HG02852 (cell line): ENCODE results near the gene LAIR2.
"Not testable (repeated sequence)": the region's sequence is repeated elsewhere in the genome, so short reads cannot be mapped to it uniquely, and the experiment has no call there.

Experiments used
- ATAC-seq: cut with Tn5 transposase; IDR thresholded peaks from one replicate; pipeline ENCODE4 v1.9.1; 2021; ENCODE audit warnings: mild to moderate bottlenecking, moderate library complexity; ENCODE audit not compliant: unreplicated experiment

Gene LAIR2

DNA sequence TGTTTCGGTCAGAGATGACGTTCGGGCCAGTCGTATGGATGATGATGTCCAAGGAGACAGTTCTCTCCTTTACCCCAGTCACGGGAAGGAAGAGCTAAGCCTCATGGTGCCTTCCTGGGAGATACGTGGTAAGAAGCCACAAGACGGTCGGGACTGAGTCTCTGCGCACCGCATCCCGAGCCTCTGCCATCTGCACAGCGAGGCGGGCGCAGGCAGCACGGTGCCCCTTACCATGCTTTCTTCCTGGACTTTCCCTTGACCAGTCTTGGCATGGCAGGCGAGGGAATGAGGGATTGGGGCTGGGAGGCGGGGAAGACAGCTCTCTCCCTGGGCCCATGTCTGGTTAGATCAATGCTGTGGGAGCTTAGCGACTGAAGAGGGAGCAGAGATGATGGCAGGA, 10.1 kb upstream of the LAIR2 start:
- ATAC-seq, result no peak

DNA sequence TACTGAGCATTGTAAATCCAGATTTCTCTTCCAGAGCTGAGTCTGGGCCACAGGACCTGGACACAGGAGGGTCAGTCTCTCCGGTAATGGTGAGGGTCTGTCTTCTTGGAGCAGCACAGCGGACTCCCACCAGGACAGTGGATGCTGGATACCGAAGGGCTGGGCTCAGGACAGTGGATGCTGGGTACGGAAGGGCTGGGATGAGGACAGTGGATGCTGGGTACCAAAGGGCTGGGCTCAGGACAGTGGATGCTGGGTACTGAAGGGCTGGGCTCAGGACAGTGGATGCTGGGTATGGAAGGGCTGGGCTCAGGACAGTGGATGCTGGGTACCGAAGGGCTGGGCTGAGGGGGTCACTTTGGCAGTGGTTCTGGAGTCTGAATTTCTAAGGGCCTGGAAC, 9.6 kb upstream of the LAIR2 start:
- not testable (repeated sequence) for ATAC-seq

DNA sequence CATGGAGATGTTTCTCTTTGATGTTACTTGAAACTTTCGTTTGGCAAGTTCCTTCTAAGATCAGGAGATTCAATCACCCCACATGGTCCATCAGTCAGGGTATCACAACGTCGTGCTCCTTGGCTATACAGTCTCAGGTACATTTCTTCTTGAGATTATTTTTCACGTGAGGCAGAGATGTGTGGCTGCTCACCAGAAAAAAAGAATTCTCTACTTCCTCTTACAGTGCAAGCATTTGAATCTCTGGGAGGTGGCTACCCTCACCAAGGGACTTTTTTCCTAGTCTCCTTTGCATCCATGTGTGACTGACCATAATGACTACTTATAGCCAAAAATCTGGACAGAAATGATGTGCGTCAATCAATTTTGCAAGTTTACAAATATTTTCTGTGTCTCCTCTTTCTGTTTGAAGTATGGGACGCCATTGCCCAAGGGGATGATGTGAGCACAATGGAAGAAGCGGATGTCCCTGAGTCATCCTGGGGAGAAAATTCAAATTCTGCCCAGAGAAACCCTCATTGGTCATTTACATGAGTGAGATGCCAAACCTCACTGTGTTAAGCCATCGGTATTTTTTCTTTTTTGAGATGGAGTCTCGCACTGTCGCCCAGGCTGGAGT, 8.6 kb upstream of the LAIR2 start:
- no peak for ATAC-seq

DNA sequence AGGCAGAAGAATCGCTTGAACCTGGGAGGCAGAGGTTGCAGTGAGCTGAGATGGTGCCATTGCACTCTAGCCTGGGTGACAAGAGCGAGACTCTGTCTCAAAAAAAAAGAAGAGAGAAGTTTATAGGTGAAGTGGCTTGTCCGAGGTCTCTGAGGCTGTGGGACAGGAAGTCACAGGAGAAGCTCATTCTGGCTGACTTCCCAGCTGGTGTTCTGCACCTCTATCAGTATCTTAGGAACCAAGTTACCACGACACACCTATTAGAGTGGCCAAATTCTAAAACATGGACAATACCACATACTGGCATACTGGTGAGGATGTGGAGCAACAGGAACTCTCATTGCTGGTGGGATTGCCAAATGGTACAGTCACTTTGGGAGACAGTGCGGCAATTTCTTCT, 7.3 kb upstream of the LAIR2 start:
- not testable (repeated sequence) for ATAC-seq

DNA sequence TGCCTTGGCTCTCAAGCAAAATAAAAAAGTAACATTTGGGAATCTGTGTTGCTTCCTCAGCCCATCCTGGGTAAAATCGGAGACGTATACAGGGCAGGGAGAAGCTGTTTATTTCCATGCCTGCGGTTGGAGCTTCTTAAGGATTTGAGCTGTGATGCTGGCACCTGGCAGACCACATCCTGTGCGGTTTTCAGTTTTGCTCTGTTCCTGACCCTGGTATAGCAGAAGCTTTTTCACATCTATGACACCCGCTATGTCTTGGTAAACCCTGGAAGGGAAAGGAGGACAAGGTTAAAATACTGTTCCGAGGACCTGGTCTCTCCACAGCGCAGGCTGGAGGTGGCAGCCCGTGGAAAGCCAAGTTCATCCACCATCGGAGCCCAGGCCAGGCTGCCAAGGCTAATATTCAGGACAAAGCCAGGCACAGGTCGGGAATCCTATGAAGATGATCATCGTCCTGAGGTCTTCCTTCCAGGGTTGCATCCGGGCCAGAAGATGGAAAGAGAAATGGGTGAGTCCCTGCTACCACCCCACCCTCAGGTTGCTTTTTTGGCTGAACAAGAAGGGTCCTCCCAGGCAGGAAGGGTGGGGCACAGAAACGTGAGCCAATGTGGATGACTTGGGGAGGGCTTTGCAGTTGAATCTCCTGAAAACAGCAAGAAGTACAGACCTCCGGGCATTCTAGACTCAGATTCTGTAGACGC, 4.7 kb upstream of the LAIR2 start:
- ATAC-seq, result not testable (repeated sequence)

DNA sequence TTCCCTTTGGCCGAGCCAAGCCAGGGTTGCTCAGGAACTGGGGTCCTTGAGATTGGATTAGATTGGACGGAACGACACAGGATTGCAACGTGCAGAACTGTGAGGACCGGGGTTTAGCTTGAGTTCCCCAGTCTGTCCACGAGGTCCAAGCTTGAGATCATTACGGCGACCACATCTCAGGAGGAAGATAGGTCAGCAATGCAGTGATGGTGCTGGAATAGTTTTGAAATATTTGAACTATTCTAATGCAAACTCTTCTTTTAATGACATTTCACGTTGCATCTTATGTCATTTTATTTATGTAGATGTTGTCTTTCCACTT, 4.2 kb upstream of the LAIR2 start:
- not testable (repeated sequence) for ATAC-seq

DNA sequence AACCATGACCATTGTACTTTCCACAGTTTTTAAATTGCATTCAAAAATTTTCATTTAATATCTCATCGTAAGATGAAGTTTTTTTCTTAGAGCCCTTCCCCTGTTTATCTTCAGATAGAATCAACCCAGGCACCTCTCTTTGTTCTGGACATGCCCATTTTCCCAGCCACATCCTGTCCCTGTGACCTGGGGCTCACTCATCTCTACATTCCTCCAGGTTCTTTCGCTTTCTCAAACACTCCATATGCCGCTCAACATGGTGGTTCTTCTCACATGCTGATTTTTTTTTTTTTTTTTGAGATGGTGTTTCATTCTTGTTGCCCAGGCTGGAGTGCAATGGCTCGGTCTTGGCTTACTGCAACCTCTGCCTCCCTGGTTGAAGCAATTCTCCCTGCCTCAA, 2.9 kb downstream of the LAIR2 start:
- ATAC-seq, result not testable (repeated sequence)

DNA sequence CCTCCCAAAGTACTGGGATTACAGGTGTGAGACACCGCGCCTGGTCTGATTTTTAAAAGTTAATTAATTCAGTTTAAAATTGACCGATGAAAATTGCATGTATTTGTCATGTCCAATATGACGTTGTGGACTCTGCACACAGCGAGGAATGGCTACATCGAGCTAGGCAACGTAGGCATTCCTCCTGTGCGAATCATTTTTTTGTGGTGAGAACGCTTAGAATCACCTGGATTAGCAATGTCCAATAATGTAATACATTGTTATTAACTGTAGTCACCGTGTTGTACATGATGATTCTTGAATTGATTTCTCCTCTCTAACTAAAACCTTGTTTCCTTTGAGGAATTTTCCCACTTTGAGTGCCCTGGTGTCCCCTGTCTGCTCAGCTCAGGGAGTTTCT, 3.4 kb downstream of the LAIR2 start:
- no peak for ATAC-seq

DNA sequence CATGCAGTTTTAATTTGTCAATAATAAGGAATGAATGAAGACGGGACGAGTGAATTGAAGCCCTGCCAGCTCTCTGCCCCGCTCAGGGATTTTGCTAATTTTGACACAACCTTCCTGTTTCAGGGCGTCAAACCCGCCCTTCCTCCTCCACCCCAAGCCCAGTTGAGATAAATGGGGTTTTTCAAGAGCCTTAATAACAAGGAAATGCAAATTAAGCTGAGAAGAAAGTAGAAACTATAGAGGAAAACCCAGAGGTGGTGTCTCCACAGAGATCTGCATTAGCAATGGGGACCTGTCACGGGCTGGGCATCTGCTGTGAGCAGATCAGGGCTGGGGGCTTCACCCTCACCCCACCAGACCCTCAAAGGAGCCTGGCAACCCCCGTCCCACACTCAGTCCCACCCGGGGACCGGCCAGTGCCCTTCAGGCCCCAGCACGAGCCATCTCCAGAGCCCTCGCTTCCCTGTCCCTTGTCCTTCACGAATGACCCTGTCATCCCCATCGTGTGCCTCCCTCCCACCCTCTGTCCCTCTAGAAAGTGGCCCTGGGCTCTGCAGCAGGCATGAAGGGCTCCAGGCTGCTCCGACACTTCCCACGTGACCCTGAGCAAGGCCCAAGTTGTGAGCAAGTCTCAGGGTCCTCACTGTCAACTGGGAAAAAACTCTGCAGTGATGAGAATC, 4.5 kb downstream of the LAIR2 start:
- ATAC-seq, result not testable (repeated sequence)

DNA sequence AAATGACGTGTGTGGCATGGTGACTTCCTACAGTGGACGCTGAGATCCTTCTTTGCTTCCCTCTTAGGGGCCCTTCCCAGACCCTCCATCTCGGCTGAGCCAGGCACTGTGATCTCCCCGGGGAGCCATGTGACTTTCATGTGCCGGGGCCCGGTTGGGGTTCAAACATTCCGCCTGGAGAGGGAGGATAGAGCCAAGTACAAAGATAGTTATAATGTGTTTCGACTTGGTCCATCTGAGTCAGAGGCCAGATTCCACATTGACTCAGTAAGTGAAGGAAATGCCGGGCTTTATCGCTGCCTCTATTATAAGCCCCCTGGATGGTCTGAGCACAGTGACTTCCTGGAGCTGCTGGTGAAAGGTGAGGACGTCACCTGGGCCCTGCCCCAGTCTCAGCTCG, 5.2 kb downstream of the LAIR2 start:
- no peak for ATAC-seq

DNA sequence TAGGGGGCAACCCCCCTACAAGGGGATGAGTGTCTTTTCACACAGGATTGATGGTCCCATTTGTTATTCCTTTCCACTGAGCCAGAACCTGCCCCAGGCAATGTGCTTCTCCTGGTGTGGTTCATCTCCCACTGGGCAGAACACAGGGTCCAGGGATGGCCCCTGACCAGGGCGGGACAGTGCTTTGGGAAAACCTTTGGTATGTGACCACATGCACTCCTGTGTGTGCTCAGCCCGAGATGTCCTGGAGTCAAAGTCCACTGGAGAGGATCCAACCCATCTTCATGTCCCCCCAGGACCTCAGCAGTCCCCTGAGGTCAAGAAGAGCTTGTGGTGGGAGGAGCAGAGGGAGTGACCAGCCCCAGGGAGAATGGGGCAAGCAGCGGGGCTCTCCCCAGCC, 5.9 kb downstream of the LAIR2 start:
- ATAC-seq, result not testable (repeated sequence)

DNA sequence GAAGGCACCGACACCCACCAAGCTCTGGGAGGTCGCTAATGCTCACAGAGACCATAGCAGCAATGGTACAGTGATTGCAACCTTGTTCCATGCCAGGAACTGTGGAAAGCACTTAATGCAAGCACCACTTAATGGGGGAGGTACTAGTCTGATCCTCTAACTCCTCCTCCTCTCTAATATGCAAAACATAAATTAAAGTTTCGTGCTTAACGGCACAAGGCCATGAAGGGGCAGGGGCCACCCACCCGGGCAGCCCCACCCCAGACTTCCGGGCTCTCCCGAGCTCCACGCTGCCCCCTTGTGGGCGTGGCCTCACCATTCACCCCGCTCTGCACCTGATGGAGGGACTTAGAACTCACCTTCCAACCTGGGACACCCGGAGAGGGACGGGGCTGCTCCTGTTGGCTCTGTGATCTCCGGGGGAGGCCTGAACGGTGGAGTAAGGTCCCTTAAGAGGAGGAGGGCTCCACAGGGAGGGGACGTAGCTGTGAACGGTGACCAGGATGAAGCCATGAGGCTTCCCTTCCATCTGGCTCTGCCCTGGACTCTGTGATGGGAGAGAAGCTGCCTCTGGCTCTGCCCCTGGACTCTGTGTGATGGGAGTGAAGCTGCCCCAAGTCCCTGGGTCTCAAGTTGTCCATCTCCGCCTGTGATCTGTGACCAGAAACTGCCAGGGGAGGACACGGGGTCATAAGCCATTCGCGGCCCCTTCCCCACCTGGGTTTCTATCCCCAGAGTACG, 6.7 kb downstream of the LAIR2 start:
- not testable (repeated sequence) for ATAC-seq

DNA sequence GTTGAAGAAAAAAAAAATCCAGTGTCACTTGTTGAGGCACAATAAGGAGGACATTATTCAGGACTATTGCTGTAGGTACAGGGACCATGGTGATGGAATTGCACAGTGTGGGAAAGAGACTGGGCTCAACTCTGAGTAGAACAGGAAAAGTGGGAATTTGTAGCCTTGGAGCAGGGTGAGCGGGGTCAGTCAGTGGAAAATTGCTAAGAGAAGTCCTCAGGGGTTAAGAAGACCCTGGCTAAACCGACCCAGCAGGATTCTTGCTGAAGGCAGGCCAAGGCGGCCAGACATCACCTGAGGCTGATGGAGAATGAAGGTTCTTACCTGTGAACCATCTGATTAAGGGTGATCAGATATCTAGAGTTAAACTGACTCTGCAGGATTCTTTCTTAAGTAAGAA, 12.5 kb downstream of the LAIR2 start:
- no peak for ATAC-seq

DNA sequence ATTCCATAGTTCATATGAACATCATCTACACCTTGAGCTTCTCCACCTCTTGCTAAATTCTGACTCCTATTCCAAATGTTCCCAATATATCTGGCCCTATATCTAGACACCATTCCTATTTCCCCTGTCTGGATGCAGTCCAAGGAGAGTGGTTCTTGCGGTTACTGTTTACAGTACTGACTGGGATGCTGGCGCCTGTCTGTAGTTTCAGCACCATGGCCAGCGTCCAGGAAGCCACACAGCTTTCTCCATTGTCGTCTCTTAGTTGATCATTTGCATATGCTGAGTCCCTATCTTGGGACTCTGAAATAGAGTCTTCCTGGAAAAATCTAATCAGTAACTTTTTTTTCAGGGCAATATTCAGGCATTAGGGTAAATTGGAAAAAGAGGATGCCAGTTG, 14.9 kb downstream of the LAIR2 start:
- ATAC-seq, result no peak

DNA sequence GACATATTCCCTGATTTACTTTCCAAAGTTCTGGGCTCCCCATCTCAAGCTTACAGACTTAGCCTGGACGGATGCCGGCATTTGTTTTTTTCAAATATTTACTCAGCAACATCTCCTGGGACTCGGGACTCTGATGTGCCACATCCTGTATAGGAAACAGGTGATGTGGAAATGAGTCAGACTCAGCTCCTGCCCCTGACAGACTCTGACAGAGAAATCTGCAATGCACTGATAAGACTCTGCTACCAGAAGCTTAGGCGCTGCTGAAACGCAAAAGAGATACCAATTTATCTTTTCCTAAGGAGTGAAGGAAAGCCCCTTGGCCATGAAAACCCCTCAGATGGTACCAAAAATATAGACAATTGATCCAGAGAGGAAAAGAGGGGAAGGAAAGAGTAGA, 16.2 kb downstream of the LAIR2 start:
- no peak for ATAC-seq

DNA sequence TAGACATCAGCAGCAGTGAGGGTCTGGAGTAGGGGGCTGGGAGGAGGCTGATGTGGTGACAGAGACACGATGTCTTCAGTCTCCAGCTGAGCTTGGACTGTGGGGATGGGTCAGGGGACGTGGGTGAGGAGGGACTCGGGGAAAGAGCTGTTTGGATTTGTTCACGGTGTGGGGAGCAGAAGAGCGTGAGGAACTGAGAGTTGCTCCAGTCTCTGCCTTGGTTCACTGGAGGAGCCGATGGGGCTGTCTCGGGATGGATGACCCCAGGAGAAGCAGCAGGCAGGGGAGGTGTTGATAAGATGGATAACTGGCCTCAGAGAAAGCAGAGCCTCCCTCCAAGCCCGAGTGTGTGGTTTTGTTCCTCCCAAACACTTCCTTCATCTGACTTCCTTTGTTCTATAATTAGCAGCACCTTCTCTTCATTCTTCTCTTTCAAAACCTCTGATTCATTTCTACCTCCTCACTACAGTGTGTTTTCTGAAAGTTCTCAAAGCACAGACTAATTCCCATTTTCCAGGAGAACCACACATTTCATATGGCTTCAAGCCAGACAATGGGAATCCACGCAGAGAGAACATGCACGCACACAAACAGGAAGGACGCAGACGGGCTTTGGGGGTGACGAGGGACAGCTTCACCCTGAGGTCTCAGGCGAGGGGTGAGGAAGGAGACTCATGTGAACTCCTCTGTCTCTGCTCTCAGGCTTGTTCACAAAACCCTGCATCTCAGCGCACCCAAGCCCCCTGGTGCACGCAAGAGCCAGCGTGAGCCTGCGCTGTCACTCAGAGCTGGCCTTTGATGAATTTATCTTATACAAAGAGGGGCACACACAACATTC, 18.6 kb downstream of the LAIR2 start:
- no peak for ATAC-seq

DNA sequence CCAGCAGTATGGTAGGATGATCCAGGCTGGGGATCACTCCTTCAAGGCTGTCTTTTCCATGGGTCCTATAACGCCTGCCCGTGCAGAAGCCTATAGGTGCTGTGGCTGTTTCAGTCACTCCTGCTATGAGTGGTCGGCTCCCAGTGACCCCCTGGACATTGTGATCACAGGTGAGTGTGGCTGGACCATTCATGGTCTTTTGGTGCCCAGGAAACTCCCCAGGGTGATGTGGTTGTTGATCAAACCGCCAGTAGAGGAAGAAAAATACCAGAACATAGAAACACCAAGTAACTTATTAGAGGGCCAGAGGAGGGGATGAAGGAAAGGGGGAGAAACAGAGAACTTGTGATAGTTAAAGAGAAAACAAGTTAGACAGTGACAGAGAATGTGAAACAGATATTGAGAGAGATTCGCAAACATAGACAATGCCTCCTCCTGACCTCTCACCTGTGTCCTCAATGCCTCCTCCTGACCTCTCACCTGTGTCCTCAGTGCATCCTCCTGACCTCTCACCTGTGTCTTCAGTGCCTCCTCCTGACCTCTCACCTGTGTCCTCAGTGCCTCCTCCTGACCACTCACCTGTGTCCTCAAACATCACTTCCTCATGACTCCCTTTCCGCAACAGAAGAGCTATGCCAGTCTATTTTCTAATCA, 19.4 kb downstream of the LAIR2 start:
- no peak for ATAC-seq

DNA sequence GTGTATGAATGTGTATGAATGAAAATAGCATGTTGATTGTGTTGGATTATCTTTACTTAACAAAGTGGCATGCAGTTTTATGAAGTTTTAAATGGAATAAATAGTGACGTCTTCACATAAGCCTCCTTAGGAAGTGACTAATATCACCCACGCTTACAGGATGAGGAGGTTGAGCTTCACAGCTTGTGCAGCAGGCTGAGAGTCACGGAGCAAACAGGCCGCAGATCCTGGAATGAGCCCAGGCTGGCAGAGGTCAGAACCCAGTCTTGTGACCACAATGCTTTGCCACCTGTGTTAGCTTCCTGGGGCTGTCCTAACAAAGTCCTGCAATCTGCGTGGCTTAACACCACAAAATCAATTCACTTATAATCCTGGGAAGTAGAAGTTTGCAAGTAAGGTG, 20.8 kb downstream of the LAIR2 start:
- ATAC-seq, result no peak

DNA sequence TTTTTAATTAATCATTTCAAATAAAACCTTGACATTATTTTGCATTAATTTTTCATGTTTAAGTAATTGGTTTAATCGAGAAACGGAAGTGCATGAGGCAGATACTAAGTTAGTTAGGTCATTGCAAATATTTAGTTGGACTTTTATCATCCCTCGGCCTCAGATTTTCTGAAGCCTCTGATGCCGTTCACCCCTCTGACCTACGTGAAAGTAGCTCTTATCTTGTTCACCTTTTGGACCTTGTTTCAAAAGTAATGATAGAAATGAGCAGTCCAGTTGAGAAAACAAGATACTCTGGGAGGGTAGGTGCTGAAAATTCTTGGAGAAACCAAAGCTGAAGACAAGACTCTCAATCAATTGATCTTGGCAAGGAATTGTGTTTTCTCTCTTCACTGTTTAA, 23.0 kb downstream of the LAIR2 start:
- no peak for ATAC-seq

DNA sequence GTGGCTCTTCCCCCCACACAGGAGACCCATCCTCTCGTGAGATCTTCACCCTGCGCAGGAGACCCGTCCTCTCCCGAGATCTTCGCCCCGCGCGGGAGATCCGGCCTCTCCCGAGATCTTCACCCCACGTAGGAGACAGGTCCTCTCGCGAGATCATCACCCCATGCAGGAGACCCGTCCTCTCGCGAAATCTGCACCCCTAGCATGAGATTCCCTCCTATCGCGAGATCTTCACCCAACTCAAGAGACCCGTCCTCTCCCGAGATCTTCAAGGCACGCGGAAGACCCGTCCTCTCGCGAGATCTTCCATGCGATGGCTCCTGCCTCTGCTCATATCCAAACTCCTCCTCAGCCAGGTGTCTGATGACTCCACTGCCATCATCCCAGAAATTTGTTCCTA, 24.3 kb downstream of the LAIR2 start:
- ATAC-seq, result no peak
